Left ventricle myocardium inferior (tissue), 1 donor: ENCODE data around the gene PLS1. TPM values are rescaled to one million over a fixed set of nuclear protein-coding genes. Genes with fewer than 3 reads are reported as not detected.

ENCODE experiments used
- DNase-seq: peaks from one replicate; pipeline ENCODE4 v3.0.0-alpha.2; 2020
- H3K27ac ChIP-seq: fragments of 200-600 bp; replicated peaks from 2 replicates; pipeline ENCODE4 v1.8.0; 2021
- H3K27me3 ChIP-seq: fragments of 200-600 bp; 2 replicates; pipeline ENCODE4 v1.8.0; 2021; ENCODE audit warnings: low read depth
- H3K36me3 ChIP-seq: fragments of 200-600 bp; 2 replicates; pipeline ENCODE4 v1.8.0; 2021
- H3K4me1 ChIP-seq: fragments of 200-600 bp; 2 replicates; pipeline ENCODE4 v1.8.0; 2021
- H3K4me3 ChIP-seq: fragments of 200-600 bp; 2 replicates; pipeline ENCODE4 v1.8.0; 2021; ENCODE audit warnings: mild to moderate bottlenecking, moderate library complexity
- H3K9me3 ChIP-seq: fragments of 200-600 bp; replicated peaks from 2 replicates; pipeline ENCODE4 v1.8.0; 2021
- intact Hi-C: fragments of 100-400 bp; cut with micrococcal nuclease; formaldehyde crosslinking; loops from one replicate; pipeline ENCODE4 v1.11.0; 2022
- total RNA-seq: library from RNA; stranded (reverse); fragmentation: NEBNext Ultra II Directional; extraction: Animal tissue kit (Norgen Biotek cat#: 25700); gene quantifications from one replicate; pipeline ENCODE4 v1.2.1, GENCODE V29; 2021
- TF ChIP-seq, protein P1 (sequence below): fragments of 200-600 bp; IDR thresholded peaks from 2 replicates; pipeline ENCODE4 v1.8.0; 2021; ENCODE audit warnings: antibody characterized with exemption, mild to moderate bottlenecking, borderline replicate concordance
- donor health status: DM: no; HTN: yes; CAD: no; lungs with severe emphysema.

The PLS1 gene
- total RNA-seq, 1 donor from 2014 or later: 2.6 TPM

DNA sequence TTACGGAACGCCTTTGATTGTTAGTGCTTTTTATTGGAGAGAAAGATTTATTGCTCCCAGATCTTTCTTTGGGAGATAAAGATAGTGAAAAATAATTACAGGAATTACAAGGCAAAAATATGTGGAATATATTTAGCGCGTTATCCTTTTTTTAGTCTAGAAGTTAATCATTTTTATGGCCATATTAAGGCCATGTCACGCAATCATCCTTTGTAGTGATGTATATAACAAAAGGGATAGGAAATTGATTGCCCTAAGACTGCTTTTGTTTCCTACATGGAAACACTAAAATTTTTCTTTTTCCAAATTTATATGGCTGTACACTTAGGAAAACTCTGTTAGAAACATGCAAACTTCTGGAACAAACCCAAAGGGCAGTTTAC is 129.2 kb downstream of the PLS1 start:
- Histone ChIP-seq H3K27me3 (no peaks in the 10 kb centered on the region), H3K36me3 (no peaks in the 10 kb centered on the region), H3K9me3 (no peaks in the 10 kb centered on the region), H3K27ac (peak overlapping the region; percentile 98), H3K4me3 (peak overlapping the region; percentile 86), H3K4me1 (peaks cover 25% of the 10 kb centered on the region)
- intact Hi-C loops: no loop called here
- DNase-seq: no peak
- TF ChIP-seq, protein P1, sequence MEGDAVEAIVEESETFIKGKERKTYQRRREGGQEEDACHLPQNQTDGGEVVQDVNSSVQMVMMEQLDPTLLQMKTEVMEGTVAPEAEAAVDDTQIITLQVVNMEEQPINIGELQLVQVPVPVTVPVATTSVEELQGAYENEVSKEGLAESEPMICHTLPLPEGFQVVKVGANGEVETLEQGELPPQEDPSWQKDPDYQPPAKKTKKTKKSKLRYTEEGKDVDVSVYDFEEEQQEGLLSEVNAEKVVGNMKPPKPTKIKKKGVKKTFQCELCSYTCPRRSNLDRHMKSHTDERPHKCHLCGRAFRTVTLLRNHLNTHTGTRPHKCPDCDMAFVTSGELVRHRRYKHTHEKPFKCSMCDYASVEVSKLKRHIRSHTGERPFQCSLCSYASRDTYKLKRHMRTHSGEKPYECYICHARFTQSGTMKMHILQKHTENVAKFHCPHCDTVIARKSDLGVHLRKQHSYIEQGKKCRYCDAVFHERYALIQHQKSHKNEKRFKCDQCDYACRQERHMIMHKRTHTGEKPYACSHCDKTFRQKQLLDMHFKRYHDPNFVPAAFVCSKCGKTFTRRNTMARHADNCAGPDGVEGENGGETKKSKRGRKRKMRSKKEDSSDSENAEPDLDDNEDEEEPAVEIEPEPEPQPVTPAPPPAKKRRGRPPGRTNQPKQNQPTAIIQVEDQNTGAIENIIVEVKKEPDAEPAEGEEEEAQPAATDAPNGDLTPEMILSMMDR: no peak

GRCh38 chr3:142726017-142726416 is 129.8 kb downstream of the PLS1 start:
- Histone ChIP-seq H3K27me3 (no peaks in the 10 kb centered on the region), H3K9me3 (no peaks in the 10 kb centered on the region), H3K27ac (no peak overlapping the region), H3K4me3 (no peak overlapping the region), H3K4me1 (peaks cover 25% of the 10 kb centered on the region), H3K36me3 (no peaks in the 10 kb centered on the region)
- intact Hi-C loops: no loop called here
- no peak for DNase-seq
- TF ChIP-seq, protein P1: no peak

DNA sequence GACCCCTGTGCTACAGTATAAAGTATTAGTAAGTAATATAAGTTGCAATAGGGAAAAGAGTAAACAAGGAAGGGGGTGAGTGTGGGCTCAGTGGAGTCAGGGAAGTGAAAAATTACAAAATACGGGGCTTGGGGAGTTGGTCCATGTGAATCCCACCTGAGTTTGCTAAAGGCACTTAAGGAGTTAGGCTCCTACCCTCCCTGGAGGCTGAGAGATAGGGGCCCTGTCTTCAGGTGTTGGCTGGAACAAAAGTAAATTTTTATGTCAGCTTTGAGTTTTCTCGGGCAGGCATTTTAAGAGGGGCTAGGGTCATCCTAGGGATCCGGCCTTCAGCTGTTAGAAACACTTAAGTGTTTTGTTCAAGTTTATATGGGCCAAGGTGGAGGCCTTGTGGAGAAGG is 135.9 kb downstream of the PLS1 start:
- peaks cover 22% of the 10 kb centered on the region for H3K4me1 ChIP-seq
- DNase-seq: no peak
- intact Hi-C loops: no loop called here
- no peaks in the 10 kb centered on the region for H3K9me3 ChIP-seq
- no peak overlapping the region for H3K4me3 ChIP-seq
- H3K27me3 ChIP-seq: no peaks in the 10 kb centered on the region
- TF ChIP-seq, protein P1: no peak
- no peak overlapping the region for H3K27ac ChIP-seq
- H3K36me3 ChIP-seq: no peaks in the 10 kb centered on the region

GRCh38 chr3:142734834-142735233 is 138.6 kb downstream of the PLS1 start:
- TF ChIP-seq, protein P1: no peak
- Histone ChIP-seq H3K4me3 (peak overlapping the region; percentile 32), H3K27me3 (no peaks in the 10 kb centered on the region), H3K9me3 (no peaks in the 10 kb centered on the region), H3K4me1 (peaks cover 26% of the 10 kb centered on the region), H3K36me3 (no peaks in the 10 kb centered on the region), H3K27ac (peak overlapping the region; percentile 77)
- intact Hi-C loops: no loop called here
- DNase-seq: no peak

- no peak for DNase-seq
- Histone ChIP-seq H3K36me3 (no peaks in the 10 kb centered on the region), H3K27me3 (no peaks in the 10 kb centered on the region), H3K9me3 (no peaks in the 10 kb centered on the region), H3K27ac (peak overlapping the region; percentile 77), H3K4me1 (peaks cover 26% of the 10 kb centered on the region), H3K4me3 (peak overlapping the region; percentile 32)
- intact Hi-C loops: no loop called here
- TF ChIP-seq, protein P1: no peak
Observed at GRCh38 chr3:142735462-142735861, 139.3 kb downstream of the PLS1 start.

GRCh38 chr3:142738396-142738795 is 142.2 kb downstream of the PLS1 start:
- no peaks in the 10 kb centered on the region for H3K27me3 ChIP-seq
- no peak overlapping the region for H3K27ac ChIP-seq
- no peaks in the 10 kb centered on the region for H3K9me3 ChIP-seq
- no peaks in the 10 kb centered on the region for H3K36me3 ChIP-seq
- TF ChIP-seq, protein P1: no peak
- intact Hi-C loops: no loop called here
- H3K4me3 ChIP-seq: no peak overlapping the region
- H3K4me1 ChIP-seq: peaks cover 22% of the 10 kb centered on the region
- no peak for DNase-seq
